ENCODE results near the gene VEGFA.

DNA sequence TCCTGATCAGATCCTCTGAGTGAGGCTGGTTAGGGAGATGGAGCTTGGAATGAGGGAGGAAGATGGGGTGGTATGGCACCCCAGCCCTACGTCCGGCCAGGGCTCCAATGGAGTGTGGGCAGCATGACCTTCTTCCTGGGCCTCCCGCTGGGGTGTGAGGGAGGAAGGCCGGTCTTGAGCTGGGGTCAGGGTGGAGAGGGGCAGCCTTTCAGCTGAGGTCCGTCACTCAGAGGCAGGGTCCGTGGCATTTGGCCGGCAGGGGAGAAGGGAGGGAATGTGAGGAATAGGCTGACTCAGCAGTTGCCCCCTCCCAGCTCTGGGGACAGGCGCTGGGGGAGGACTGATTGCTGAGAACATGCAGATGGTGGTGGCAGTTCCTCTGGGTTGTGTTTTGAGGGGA is 25.5 kb upstream of the VEGFA start:
- TF ChIP-seq EZH2 (IDR thresholded peaks at IDR 0.05), result no peak
- TF ChIP-seq POLR2AphosphoS5 (IDR thresholded peaks at IDR 0.05; ENCODE audit: borderline replicate concordance, low read depth, low read length), result no peak

All from SK-N-MC (cell line).